ENCODE measurements around the gene PAWR. TPM values are rescaled to one million over a fixed set of nuclear protein-coding genes. Genes with fewer than 3 reads are reported as not detected.

PAWR gene
- total RNA-seq, 4 donors from 2014 or later, result 28.6 to 48.0 (median 36.4) TPM

GRCh38 chr12:79553863-79554574 lies 136.7 kb downstream of the PAWR start:
- no peak for ATAC-seq (ENCODE audit: low FRiP score)
- TF ChIP-seq CTCF (IDR thresholded peaks at IDR 0.05), result no peak
- DNase-seq (ENCODE audit: low spot score), result no peak

GRCh38 chr12:79552192-79552591 lies 138.6 kb downstream of the PAWR start:
- ATAC-seq (ENCODE audit: low FRiP score) (no peak), DNase-seq (ENCODE audit: low spot score) (no peak)
- no peak for TF ChIP-seq CTCF (IDR thresholded peaks at IDR 0.05)

DNA sequence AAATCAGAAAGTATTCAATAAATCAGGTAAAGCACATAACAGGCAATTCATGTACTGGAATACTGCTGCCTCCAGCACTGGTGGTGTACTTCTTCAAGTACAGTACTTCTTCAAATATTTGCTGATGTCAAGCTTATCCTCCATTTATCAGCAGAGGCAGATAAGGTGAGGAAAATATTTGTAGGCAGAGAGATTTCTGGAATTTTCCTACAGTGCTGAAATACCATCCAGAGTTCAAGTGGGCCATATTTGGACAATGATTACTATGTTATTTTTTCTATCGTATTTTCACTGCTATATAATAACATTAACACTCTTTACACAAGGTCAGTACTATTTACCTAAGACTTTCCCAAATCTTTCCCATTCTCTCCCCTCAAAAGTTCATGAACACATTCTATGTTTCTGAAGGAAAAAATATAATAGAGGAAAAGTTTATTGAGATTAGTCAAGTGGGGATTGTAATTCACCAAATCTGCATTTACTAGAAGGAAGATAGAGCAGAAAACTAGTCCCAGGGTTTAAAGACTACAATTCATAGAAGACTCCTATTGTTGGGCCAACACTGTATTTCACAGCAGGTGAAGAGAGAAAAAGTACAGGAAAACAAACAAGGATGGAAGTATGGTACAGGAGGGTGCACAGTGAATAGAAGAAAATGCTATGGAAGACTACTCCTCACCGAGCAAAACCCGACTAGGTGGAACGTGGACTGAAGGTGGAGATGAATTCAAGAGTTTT lies 141.1 kb downstream of the PAWR start:
- TF ChIP-seq CTCF (IDR thresholded peaks at IDR 0.05), result no peak
- no peak for DNase-seq (ENCODE audit: low spot score)
- no peak for ATAC-seq (ENCODE audit: low FRiP score)

GRCh38 chr12:79548610-79548924 lies 142.2 kb downstream of the PAWR start:
- no peak for TF ChIP-seq CTCF (IDR thresholded peaks at IDR 0.05)
- DNase-seq (ENCODE audit: low spot score) (no peak), ATAC-seq (ENCODE audit: low FRiP score) (no peak)

GRCh38 chr12:79547735-79548609 lies 142.8 kb downstream of the PAWR start:
- TF ChIP-seq CTCF (IDR thresholded peaks at IDR 0.05), result peak in 1 of 3 donors; percentile 6
- DNase-seq (ENCODE audit: low spot score) (no peak), ATAC-seq (ENCODE audit: low FRiP score) (peak; percentile 46)

- DNase-seq (ENCODE audit: low spot score), result no peak
- TF ChIP-seq CTCF (IDR thresholded peaks at IDR 0.05), result no peak
- ATAC-seq (ENCODE audit: low FRiP score), result peak; percentile 85
Observed at GRCh38 chr12:79547044-79547734, 143.6 kb downstream of the PAWR start.
